GM23338 (cell line): ENCODE results near the gene RAD51B. TPM values are rescaled to one million over a fixed set of nuclear protein-coding genes. Genes with fewer than 3 reads are reported as not detected.

Experiments used
- ATAC-seq: fragments of 200-7000 bp; cut with Tn5 transposase; 3 replicates; pipeline ENCODE4 v1.9.1; 2020
- DNase-seq: peaks from one replicate; pipeline ENCODE4 v3.0.0-alpha.2; 2015; ENCODE audit warnings: low spot score
- H2AFZ ChIP-seq: fragments of 200-600 bp; sonication (generic); 2 replicates; pipeline ENCODE4 v1.8.0; 2016; ENCODE audit warnings: antibody characterized with exemption, mild to moderate bottlenecking, moderate library complexity
- H3F3A ChIP-seq: fragments of 200-600 bp; sonication (generic); replicated peaks from 2 replicates; pipeline ENCODE4 v1.8.0; 2017; ENCODE audit warnings: antibody characterized with exemption, mixed run types, low read depth
- H3K27ac ChIP-seq: fragments of 200-600 bp; sonication (generic); 2 replicates; pipeline ENCODE4 v1.6.1; 2016; ENCODE audit warnings: low read depth
- H3K27me3 ChIP-seq: fragments of 200-600 bp; sonication (generic); 2 replicates; pipeline ENCODE4 v1.8.0; 2016; ENCODE audit warnings: mild to moderate bottlenecking, mixed run types, moderate library complexity; ENCODE audit not compliant: insufficient read depth
- H3K36me3 ChIP-seq: fragments of 200-600 bp; sonication (generic); 2 replicates; pipeline ENCODE4 v1.8.0; 2016; ENCODE audit warnings: mild to moderate bottlenecking; ENCODE audit not compliant: insufficient read depth
- H3K4me1 ChIP-seq: fragments of 200-600 bp; sonication (generic); 2 replicates; pipeline ENCODE4 v1.8.0; 2016; ENCODE audit warnings: mild to moderate bottlenecking, moderate library complexity; ENCODE audit not compliant: insufficient read depth
- H3K4me2 ChIP-seq: fragments of 200-600 bp; sonication (generic); 2 replicates; pipeline ENCODE4 v1.7.1; 2017; ENCODE audit warnings: mixed run types
- H3K4me3 ChIP-seq: fragments of 200-600 bp; sonication (generic); 2 replicates; pipeline ENCODE4 v1.6.1; 2016; ENCODE audit warnings: mixed run types
- H3K79me2 ChIP-seq: fragments of 200-600 bp; sonication (generic); replicated peaks from 2 replicates; pipeline ENCODE4 v1.8.0; 2017; ENCODE audit warnings: mild to moderate bottlenecking; ENCODE audit not compliant: insufficient read depth
- H3K9me2 ChIP-seq: fragments of 200-600 bp; sonication (generic); 2 replicates; pipeline ENCODE4 v1.8.0; 2017; ENCODE audit not compliant: insufficient read depth
- H4K20me1 ChIP-seq: fragments of 200-600 bp; sonication (generic); replicated peaks from 2 replicates; pipeline ENCODE4 v1.8.0; 2017; ENCODE audit warnings: mild to moderate bottlenecking; ENCODE audit not compliant: insufficient read depth
- H3K27ac Mint-ChIP-seq: 2 replicates; pipeline ENCODE4 v1.8.0; 2020; ENCODE audit warnings: inconsistent platforms, mild to moderate bottlenecking, moderate library complexity, mixed read lengths
- H3K27me3 Mint-ChIP-seq: 3 replicates; pipeline ENCODE4 v1.8.0; 2022; ENCODE audit warnings: low read depth, mild to moderate bottlenecking, moderate library complexity, mixed read lengths, inconsistent platforms; ENCODE audit not compliant: insufficient read depth, poor library complexity
- H3K36me3 Mint-ChIP-seq: 3 replicates; pipeline ENCODE4 v1.8.0; 2021; ENCODE audit warnings: low read depth, mild to moderate bottlenecking, inconsistent platforms, moderate library complexity, mixed read lengths
- H3K4me1 Mint-ChIP-seq: 3 replicates; pipeline ENCODE4 v1.8.0; 2020; ENCODE audit warnings: mild to moderate bottlenecking, inconsistent platforms, mixed read lengths
- H3K4me3 Mint-ChIP-seq: 3 replicates; pipeline ENCODE4 v1.8.0; 2021; ENCODE audit warnings: moderate library complexity, mild to moderate bottlenecking, inconsistent platforms, mixed read lengths
- H3K9me3 Mint-ChIP-seq: 3 replicates; pipeline ENCODE4 v1.8.0; 2020; ENCODE audit warnings: moderate library complexity, mild to moderate bottlenecking, inconsistent platforms, mixed read lengths
- EZH2phosphoT487 ChIP-seq: fragments of 200-600 bp; sonication (generic); IDR thresholded peaks from one replicate; pipeline ENCODE4 v1.8.1; 2018; ENCODE audit warnings: antibody characterized with exemption; ENCODE audit not compliant: unreplicated experiment
- JUNB ChIP-seq: IDR thresholded peaks from one replicate; pipeline ENCODE4 v1.6.1; 2016; ENCODE audit warnings: antibody characterized with exemption; ENCODE audit not compliant: unreplicated experiment
- ZNF331 ChIP-seq: fragments of 250-450 bp; sonication (Bioruptor Pico); IDR thresholded peaks from 2 replicates; pipeline ENCODE4 v1.5.0; 2020; ENCODE audit warnings: low read depth, mild to moderate bottlenecking, moderate library complexity
- polyA plus RNA-seq: library from polyadenylated mRNA; unstranded; fragments of >200 nt; fragmentation: Nextera tagmentation; extraction: Ambion mirVana; gene quantifications from 2 replicates; pipeline ENCODE4 v1.2.1, GENCODE V29; 2016
- total RNA-seq: library from RNA; depleted of rRNA; stranded (reverse); fragments of >200 nt; shearing (Covaris generic); gene quantifications from 2 replicates; pipeline ENCODE4 v1.2.3, GENCODE V29; 2014
- TF ChIP-seq, protein P1 (sequence below): IDR thresholded peaks from 2 replicates; pipeline ENCODE4 v1.6.1; 2016; ENCODE audit warnings: antibody characterized with exemption
- TF ChIP-seq, protein P2 (sequence below), 2 experiments: fragments of 200-600 bp in 1 of 2; sonication (generic) in 1 of 2; conservative IDR thresholded peaks; 2 replicates each; pipeline versions ENCODE4 v1.5.1 to v1.6.1; 2016 to 2017; ENCODE audit warnings: antibody characterized with exemption in 2 of 2, low read depth in 2 of 2, mild to moderate bottlenecking in 2 of 2, moderate library complexity in 1 of 2
- TF ChIP-seq, protein P3 (sequence below): fragments of 250-450 bp; sonication (Bioruptor Pico); IDR thresholded peaks from 2 replicates; pipeline ENCODE4 v1.5.0; 2020; ENCODE audit warnings: mild to moderate bottlenecking, moderate library complexity

The RAD51B gene
- total and polyA plus RNA-seq, 2 experiments from 2014 or later = 15.7 to 29.1 TPM

DNA sequence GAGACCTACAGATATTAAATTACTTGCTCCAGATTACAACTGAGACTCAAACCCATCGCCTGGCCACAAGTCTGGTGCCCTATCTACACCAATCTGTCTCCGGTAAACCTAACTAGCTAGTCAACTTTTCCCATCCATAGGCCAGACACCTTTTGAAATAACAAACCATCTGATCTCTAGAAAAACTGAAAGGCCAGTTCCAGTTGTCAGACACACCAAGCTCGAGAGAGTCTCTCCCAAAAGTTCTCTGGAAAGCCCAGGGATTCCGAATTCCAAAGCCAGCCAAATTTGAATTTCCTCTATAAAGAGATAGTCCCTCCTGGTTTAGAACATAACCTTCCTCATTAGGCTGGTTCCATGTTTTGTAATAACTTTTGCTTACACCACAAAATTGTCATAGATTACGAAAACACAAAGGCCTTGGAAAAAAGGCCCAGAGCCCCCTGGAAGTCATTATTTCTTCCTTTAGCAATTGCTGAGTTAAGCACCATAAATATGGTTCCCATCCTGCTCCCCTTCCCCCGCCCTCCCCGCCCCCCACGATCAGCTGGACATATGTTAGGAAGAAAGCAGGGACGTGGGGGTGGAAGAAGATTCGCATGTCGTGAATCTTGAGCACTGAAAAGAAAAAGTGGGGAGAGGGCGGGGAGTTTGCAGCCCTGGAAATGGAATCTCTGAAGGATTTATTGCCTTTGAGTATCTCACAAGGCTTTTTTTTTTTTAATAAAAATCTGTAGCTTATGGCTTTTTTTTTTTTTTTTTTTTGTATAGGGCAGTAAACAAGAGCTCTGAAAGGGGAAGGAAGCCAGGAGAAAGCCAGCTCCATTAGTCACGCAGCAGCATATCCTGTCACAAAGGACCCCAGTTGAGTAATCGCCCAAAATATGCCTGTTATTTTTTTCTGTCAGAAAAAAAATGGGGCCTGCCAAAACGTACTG is 862.9 kb downstream of the RAD51B start:
- Mint-ChIP-seq H3K4me3 (no peak overlapping the region), H3K9me3 (peaks cover 5% of the 10 kb centered on the region; the same call in 2 of the 3 replicates), H3K36me3 (peaks cover 6% of the 10 kb centered on the region; the same call in 2 of the 3 replicates), H3K27ac (no peak overlapping the region; the same call in 1 of the 2 replicates), H3K4me1 (peaks cover 25% of the 10 kb centered on the region), H3K27me3 (peaks cover 4% of the 10 kb centered on the region)
- Histone ChIP-seq H3K27ac (no peak overlapping the region), H3K79me2 (no peaks in the 10 kb centered on the region), H3K4me2 (peak overlapping the region; percentile 62; the same call in 1 of the 2 replicates), H3K4me3 (no peak overlapping the region), H4K20me1 (no peaks in the 10 kb centered on the region), H3F3A (no peaks in the 10 kb centered on the region), H3K9me2 (peaks cover 5% of the 10 kb centered on the region; the same call in 1 of the 2 replicates), H3K36me3 (no peaks in the 10 kb centered on the region), H3K4me1 (peaks cover 23% of the 10 kb centered on the region), H2AFZ (peak overlapping the region; percentile 66), H3K27me3 (no peaks in the 10 kb centered on the region)
- DNase-seq (no peak), ATAC-seq (no peak)
- TF ChIP-seq, protein P1, sequence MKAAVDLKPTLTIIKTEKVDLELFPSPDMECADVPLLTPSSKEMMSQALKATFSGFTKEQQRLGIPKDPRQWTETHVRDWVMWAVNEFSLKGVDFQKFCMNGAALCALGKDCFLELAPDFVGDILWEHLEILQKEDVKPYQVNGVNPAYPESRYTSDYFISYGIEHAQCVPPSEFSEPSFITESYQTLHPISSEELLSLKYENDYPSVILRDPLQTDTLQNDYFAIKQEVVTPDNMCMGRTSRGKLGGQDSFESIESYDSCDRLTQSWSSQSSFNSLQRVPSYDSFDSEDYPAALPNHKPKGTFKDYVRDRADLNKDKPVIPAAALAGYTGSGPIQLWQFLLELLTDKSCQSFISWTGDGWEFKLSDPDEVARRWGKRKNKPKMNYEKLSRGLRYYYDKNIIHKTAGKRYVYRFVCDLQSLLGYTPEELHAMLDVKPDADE = no peak
- TF ChIP-seq, protein P2, sequence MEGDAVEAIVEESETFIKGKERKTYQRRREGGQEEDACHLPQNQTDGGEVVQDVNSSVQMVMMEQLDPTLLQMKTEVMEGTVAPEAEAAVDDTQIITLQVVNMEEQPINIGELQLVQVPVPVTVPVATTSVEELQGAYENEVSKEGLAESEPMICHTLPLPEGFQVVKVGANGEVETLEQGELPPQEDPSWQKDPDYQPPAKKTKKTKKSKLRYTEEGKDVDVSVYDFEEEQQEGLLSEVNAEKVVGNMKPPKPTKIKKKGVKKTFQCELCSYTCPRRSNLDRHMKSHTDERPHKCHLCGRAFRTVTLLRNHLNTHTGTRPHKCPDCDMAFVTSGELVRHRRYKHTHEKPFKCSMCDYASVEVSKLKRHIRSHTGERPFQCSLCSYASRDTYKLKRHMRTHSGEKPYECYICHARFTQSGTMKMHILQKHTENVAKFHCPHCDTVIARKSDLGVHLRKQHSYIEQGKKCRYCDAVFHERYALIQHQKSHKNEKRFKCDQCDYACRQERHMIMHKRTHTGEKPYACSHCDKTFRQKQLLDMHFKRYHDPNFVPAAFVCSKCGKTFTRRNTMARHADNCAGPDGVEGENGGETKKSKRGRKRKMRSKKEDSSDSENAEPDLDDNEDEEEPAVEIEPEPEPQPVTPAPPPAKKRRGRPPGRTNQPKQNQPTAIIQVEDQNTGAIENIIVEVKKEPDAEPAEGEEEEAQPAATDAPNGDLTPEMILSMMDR (conservative IDR thresholded peaks at IDR 0.05; ENCODE audit: low read depth in 2 of 2) = no peak
- TF ChIP-seq ZNF331 (CRISPR knock-in tag) (no peak), JUNB (no peak), EZH2phosphoT487 (no peak)
- TF ChIP-seq, protein P3, sequence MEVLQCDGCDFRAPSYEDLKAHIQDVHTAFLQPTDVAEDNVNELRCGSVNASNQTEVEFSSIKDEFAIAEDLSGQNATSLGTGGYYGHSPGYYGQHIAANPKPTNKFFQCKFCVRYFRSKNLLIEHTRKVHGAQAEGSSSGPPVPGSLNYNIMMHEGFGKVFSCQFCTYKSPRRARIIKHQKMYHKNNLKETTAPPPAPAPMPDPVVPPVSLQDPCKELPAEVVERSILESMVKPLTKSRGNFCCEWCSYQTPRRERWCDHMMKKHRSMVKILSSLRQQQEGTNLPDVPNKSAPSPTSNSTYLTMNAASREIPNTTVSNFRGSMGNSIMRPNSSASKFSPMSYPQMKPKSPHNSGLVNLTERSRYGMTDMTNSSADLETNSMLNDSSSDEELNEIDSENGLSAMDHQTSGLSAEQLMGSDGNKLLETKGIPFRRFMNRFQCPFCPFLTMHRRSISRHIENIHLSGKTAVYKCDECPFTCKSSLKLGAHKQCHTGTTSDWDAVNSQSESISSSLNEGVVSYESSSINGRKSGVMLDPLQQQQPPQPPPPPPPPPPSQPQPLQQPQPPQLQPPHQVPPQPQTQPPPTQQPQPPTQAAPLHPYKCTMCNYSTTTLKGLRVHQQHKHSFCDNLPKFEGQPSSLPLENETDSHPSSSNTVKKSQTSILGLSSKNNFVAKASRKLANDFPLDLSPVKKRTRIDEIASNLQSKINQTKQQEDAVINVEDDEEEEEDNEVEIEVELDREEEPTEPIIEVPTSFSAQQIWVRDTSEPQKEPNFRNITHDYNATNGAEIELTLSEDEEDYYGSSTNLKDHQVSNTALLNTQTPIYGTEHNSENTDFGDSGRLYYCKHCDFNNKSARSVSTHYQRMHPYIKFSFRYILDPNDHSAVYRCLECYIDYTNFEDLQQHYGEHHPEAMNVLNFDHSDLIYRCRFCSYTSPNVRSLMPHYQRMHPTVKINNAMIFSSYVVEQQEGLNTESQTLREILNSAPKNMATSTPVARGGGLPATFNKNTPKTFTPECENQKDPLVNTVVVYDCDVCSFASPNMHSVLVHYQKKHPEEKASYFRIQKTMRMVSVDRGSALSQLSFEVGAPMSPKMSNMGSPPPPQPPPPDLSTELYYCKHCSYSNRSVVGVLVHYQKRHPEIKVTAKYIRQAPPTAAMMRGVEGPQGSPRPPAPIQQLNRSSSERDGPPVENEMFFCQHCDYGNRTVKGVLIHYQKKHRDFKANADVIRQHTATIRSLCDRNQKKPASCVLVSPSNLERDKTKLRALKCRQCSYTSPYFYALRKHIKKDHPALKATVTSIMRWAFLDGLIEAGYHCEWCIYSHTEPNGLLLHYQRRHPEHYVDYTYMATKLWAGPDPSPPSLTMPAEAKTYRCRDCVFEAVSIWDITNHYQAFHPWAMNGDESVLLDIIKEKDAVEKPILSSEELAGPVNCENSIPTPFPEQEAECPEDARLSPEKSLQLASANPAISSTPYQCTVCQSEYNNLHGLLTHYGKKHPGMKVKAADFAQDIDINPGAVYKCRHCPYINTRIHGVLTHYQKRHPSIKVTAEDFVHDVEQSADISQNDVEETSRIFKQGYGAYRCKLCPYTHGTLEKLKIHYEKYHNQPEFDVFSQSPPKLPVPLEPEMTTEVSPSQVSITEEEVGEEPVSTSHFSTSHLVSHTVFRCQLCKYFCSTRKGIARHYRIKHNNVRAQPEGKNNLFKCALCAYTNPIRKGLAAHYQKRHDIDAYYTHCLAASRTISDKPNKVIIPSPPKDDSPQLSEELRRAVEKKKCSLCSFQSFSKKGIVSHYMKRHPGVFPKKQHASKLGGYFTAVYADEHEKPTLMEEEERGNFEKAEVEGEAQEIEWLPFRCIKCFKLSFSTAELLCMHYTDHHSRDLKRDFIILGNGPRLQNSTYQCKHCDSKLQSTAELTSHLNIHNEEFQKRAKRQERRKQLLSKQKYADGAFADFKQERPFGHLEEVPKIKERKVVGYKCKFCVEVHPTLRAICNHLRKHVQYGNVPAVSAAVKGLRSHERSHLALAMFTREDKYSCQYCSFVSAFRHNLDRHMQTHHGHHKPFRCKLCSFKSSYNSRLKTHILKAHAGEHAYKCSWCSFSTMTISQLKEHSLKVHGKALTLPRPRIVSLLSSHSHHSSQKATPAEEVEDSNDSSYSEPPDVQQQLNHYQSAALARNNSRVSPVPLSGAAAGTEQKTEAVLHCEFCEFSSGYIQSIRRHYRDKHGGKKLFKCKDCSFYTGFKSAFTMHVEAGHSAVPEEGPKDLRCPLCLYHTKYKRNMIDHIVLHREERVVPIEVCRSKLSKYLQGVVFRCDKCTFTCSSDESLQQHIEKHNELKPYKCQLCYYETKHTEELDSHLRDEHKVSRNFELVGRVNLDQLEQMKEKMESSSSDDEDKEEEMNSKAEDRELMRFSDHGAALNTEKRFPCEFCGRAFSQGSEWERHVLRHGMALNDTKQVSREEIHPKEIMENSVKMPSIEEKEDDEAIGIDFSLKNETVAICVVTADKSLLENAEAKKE = no peak
